Skeletal muscle satellite cell (primary cell): ENCODE data around the gene TMPRSS3.

Experiments used
- H3K27me3 ChIP-seq: 2 replicates; pipeline ENCODE4 v1.7.0; 2013; ENCODE audit warnings: low read length; ENCODE audit not compliant: control insufficient read depth, insufficient read depth
- H3K36me3 ChIP-seq: 2 replicates; pipeline ENCODE4 v1.7.0; 2013; ENCODE audit warnings: mild to moderate bottlenecking, control low read depth, low read length; ENCODE audit not compliant: insufficient read depth
- H3K4me1 ChIP-seq: 2 replicates; pipeline ENCODE4 v1.7.0; 2013; ENCODE audit warnings: low read length; ENCODE audit not compliant: control insufficient read depth, insufficient read depth
- H3K4me2 ChIP-seq: 2 replicates; pipeline ENCODE4 v1.7.0; 2013; ENCODE audit warnings: mild to moderate bottlenecking, low read length
- H3K4me3 ChIP-seq: 2 replicates; pipeline ENCODE4 v1.7.0; 2013; ENCODE audit warnings: low read length
- H3K9ac ChIP-seq: 2 replicates; pipeline ENCODE4 v1.7.0; 2013; ENCODE audit warnings: mild to moderate bottlenecking, low read depth, low read length, moderate library complexity
- H3K9me3 ChIP-seq: replicated peaks from 2 replicates; pipeline ENCODE4 v1.7.0; 2013; ENCODE audit warnings: mild to moderate bottlenecking, control low read depth, low read length

TMPRSS3 gene

GRCh38 chr21:42364304-42364865 lies 31.5 kb downstream of the TMPRSS3 start:
- Histone ChIP-seq H3K4me3 (no peak overlapping the region), H3K9me3 (no peaks in the 10 kb centered on the region), H3K36me3 (no peaks in the 10 kb centered on the region), H3K27me3 (peaks cover 2% of the 10 kb centered on the region), H3K4me2 (no peak overlapping the region), H3K9ac (no peak overlapping the region), H3K4me1 (no peaks in the 10 kb centered on the region)

GRCh38 chr21:42363312-42363711 lies 32.5 kb downstream of the TMPRSS3 start:
- Histone ChIP-seq H3K4me1 (no peaks in the 10 kb centered on the region), H3K4me3 (no peak overlapping the region)

GRCh38 chr21:42362700-42363099 lies 33.2 kb downstream of the TMPRSS3 start:
- H3K4me1 ChIP-seq = no peaks in the 10 kb centered on the region
- H3K27me3 ChIP-seq = peaks cover 2% of the 10 kb centered on the region
- H3K4me2 ChIP-seq = no peak overlapping the region
- no peaks in the 10 kb centered on the region for H3K36me3 ChIP-seq
- H3K4me3 ChIP-seq = no peak overlapping the region
- H3K9me3 ChIP-seq = no peaks in the 10 kb centered on the region
- H3K9ac ChIP-seq = no peak overlapping the region

More at GRCh38 chr21:42363312-42363711, 32.5 kb downstream of the TMPRSS3 start:
- H3K36me3 ChIP-seq = no peaks in the 10 kb centered on the region
- no peak overlapping the region for H3K9ac ChIP-seq
- peaks cover 2% of the 10 kb centered on the region for H3K27me3 ChIP-seq
- no peaks in the 10 kb centered on the region for H3K9me3 ChIP-seq
- H3K4me2 ChIP-seq = no peak overlapping the region

- no peaks in the 10 kb centered on the region for H3K9me3 ChIP-seq
- H3K4me2 ChIP-seq = no peak overlapping the region
- H3K4me3 ChIP-seq = no peak overlapping the region
- H3K4me1 ChIP-seq = no peaks in the 10 kb centered on the region
- H3K36me3 ChIP-seq = no peaks in the 10 kb centered on the region
- peaks cover 2% of the 10 kb centered on the region for H3K27me3 ChIP-seq
- no peak overlapping the region for H3K9ac ChIP-seq
Observed at GRCh38 chr21:42362198-42362597, 33.7 kb downstream of the TMPRSS3 start.

GRCh38 chr21:42361286-42361685 lies 34.6 kb downstream of the TMPRSS3 start:
- H3K4me3 ChIP-seq = no peak overlapping the region
- no peaks in the 10 kb centered on the region for H3K36me3 ChIP-seq
- H3K4me2 ChIP-seq = no peak overlapping the region
- no peaks in the 10 kb centered on the region for H3K9me3 ChIP-seq
- H3K4me1 ChIP-seq = no peaks in the 10 kb centered on the region
- no peak overlapping the region for H3K9ac ChIP-seq
- H3K27me3 ChIP-seq = peaks cover 2% of the 10 kb centered on the region

- no peak overlapping the region for H3K9ac ChIP-seq
- no peaks in the 10 kb centered on the region for H3K4me1 ChIP-seq
- H3K27me3 ChIP-seq = peaks cover 2% of the 10 kb centered on the region
- H3K9me3 ChIP-seq = no peaks in the 10 kb centered on the region
- H3K4me2 ChIP-seq = no peak overlapping the region
- no peaks in the 10 kb centered on the region for H3K36me3 ChIP-seq
- no peak overlapping the region for H3K4me3 ChIP-seq
Observed at GRCh38 chr21:42360317-42360716, 35.5 kb downstream of the TMPRSS3 start.

- Histone ChIP-seq H3K36me3 (no peaks in the 10 kb centered on the region), H3K9me3 (no peaks in the 10 kb centered on the region), H3K4me1 (no peaks in the 10 kb centered on the region), H3K4me2 (no peak overlapping the region), H3K27me3 (peaks cover 2% of the 10 kb centered on the region), H3K4me3 (no peak overlapping the region), H3K9ac (no peak overlapping the region)
Observed at GRCh38 chr21:42358937-42359336, 36.9 kb downstream of the TMPRSS3 start.

GRCh38 chr21:42358261-42358660 lies 37.6 kb downstream of the TMPRSS3 start:
- Histone ChIP-seq H3K27me3 (peaks cover 2% of the 10 kb centered on the region), H3K4me1 (no peaks in the 10 kb centered on the region), H3K4me2 (no peak overlapping the region), H3K36me3 (no peaks in the 10 kb centered on the region), H3K4me3 (no peak overlapping the region), H3K9me3 (no peaks in the 10 kb centered on the region), H3K9ac (no peak overlapping the region)

GRCh38 chr21:42357307-42357706 lies 38.5 kb downstream of the TMPRSS3 start:
- no peak overlapping the region for H3K4me2 ChIP-seq
- H3K4me1 ChIP-seq = no peaks in the 10 kb centered on the region
- H3K36me3 ChIP-seq = no peaks in the 10 kb centered on the region
- H3K9ac ChIP-seq = no peak overlapping the region
- no peak overlapping the region for H3K4me3 ChIP-seq
- H3K27me3 ChIP-seq = peaks cover 2% of the 10 kb centered on the region
- no peaks in the 10 kb centered on the region for H3K9me3 ChIP-seq

GRCh38 chr21:42356650-42357049 lies 39.2 kb downstream of the TMPRSS3 start:
- no peaks in the 10 kb centered on the region for H3K9me3 ChIP-seq
- no peak overlapping the region for H3K4me2 ChIP-seq
- H3K9ac ChIP-seq = no peak overlapping the region
- no peaks in the 10 kb centered on the region for H3K36me3 ChIP-seq
- no peaks in the 10 kb centered on the region for H3K27me3 ChIP-seq
- H3K4me1 ChIP-seq = no peaks in the 10 kb centered on the region
- H3K4me3 ChIP-seq = no peak overlapping the region

- Histone ChIP-seq H3K36me3 (no peaks in the 10 kb centered on the region), H3K9me3 (no peaks in the 10 kb centered on the region), H3K9ac (no peak overlapping the region), H3K4me2 (no peak overlapping the region), H3K27me3 (no peaks in the 10 kb centered on the region), H3K4me1 (no peaks in the 10 kb centered on the region), H3K4me3 (no peak overlapping the region)
Observed at GRCh38 chr21:42356046-42356445, 39.8 kb downstream of the TMPRSS3 start.

- no peak overlapping the region for H3K4me3 ChIP-seq
- no peaks in the 10 kb centered on the region for H3K27me3 ChIP-seq
- no peak overlapping the region for H3K4me2 ChIP-seq
- no peaks in the 10 kb centered on the region for H3K36me3 ChIP-seq
- H3K9me3 ChIP-seq = no peaks in the 10 kb centered on the region
- no peak overlapping the region for H3K9ac ChIP-seq
- H3K4me1 ChIP-seq = no peaks in the 10 kb centered on the region
Observed at GRCh38 chr21:42353623-42354022, 42.2 kb downstream of the TMPRSS3 start.
